GM19238 (cell line): ENCODE data around the gene MAPKAP1.

Experiments used
- DNase-seq: peaks from one replicate; pipeline ENCODE4 v3.0.0; 2011; ENCODE audit warnings: low spot score; ENCODE audit not compliant: insufficient read length

MAPKAP1 gene

GRCh38 chr9:125486152-125486508, 220.9 kb downstream of the MAPKAP1 start:
- DNase-seq: no peak

GRCh38 chr9:125485471-125486151, 221.4 kb downstream of the MAPKAP1 start:
- no peak for DNase-seq

- no peak for DNase-seq
These were observed 222.4 kb downstream of the MAPKAP1 start for GRCh38 chr9:125484350-125485282.

GRCh38 chr9:125483697-125484096, 223.3 kb downstream of the MAPKAP1 start:
- no peak for DNase-seq

GRCh38 chr9:125479846-125480615, 227.0 kb downstream of the MAPKAP1 start:
- DNase-seq: no peak

GRCh38 chr9:125477089-125477544, 229.9 kb downstream of the MAPKAP1 start:
- DNase-seq: no peak

- DNase-seq: no peak
These were observed 230.4 kb downstream of the MAPKAP1 start for GRCh38 chr9:125476645-125477044.

GRCh38 chr9:125475385-125475784, 231.6 kb downstream of the MAPKAP1 start:
- no peak for DNase-seq

- DNase-seq: no peak
These were observed 233.9 kb downstream of the MAPKAP1 start for GRCh38 chr9:125472926-125473701.

- DNase-seq: no peak
These were observed 234.5 kb downstream of the MAPKAP1 start for GRCh38 chr9:125472562-125472925.

GRCh38 chr9:125470767-125471580, 236.0 kb downstream of the MAPKAP1 start:
- DNase-seq: no peak

- no peak for DNase-seq
These were observed 236.8 kb downstream of the MAPKAP1 start for GRCh38 chr9:125470189-125470588.

- no peak for DNase-seq
These were observed 238.4 kb downstream of the MAPKAP1 start for GRCh38 chr9:125468646-125469045.

GRCh38 chr9:125467116-125467740, 239.8 kb downstream of the MAPKAP1 start:
- no peak for DNase-seq

GRCh38 chr9:125466411-125466810, 240.6 kb downstream of the MAPKAP1 start:
- DNase-seq: no peak

- DNase-seq: no peak
These were observed 242.2 kb downstream of the MAPKAP1 start for GRCh38 chr9:125464591-125465385.

GRCh38 chr9:125463926-125464325, 243.1 kb downstream of the MAPKAP1 start:
- no peak for DNase-seq

- DNase-seq: no peak
These were observed 244.1 kb downstream of the MAPKAP1 start for GRCh38 chr9:125462861-125463291.

GRCh38 chr9:125461636-125462190, 245.3 kb downstream of the MAPKAP1 start:
- no peak for DNase-seq
